HepG2 (cell line): ENCODE measurements around the gene DENND4C. TPM values are rescaled to one million over a fixed set of nuclear protein-coding genes. Genes with fewer than 3 reads are reported as not detected.
A peak's percentile ranks its signal among the peaks of the same experiment; 100 is the strongest.

Source experiments
- ARID5B ChIP-seq: IDR thresholded peaks from 2 replicates; pipeline ENCODE4 v1.4.0; 2020; ENCODE audit warnings: mild to moderate bottlenecking, missing genetic modification reagents
- ATF7 ChIP-seq, 2 experiments: fragments of 450-650 bp in 1 of 2; sonication (generic) in 1 of 2; formaldehyde crosslinking in 1 of 2; IDR thresholded peaks; 2 replicates each; pipeline versions ENCODE4 v1.4.0 to v1.6.1; 2016 to 2020; ENCODE audit warnings: antibody characterized with exemption in 1 of 2, mild to moderate bottlenecking in 1 of 2, missing genetic modification reagents in 1 of 2
- EED ChIP-seq: sonication (generic); formaldehyde crosslinking; IDR thresholded peaks from 2 replicates; pipeline ENCODE4 v1.5.0; 2020; ENCODE audit warnings: mild to moderate bottlenecking, missing genetic modification reagents
- FOXP1 ChIP-seq, 2 experiments: fragments of 450-650 bp in 1 of 2; IDR thresholded peaks; 2 replicates each; pipeline ENCODE4 v1.6.1; 2017 to 2018; ENCODE audit warnings: antibody characterized with exemption in 1 of 2
- GATAD2A ChIP-seq: IDR thresholded peaks from 2 replicates; pipeline ENCODE4 v1.6.1; 2016
- HOXD1 ChIP-seq: sonication (generic); formaldehyde crosslinking; IDR thresholded peaks from 2 replicates; pipeline ENCODE4 v1.5.0; 2020; ENCODE audit warnings: missing genetic modification reagents
- IKZF1 ChIP-seq: fragments of 450-650 bp; IDR thresholded peaks from 2 replicates; pipeline ENCODE4 v1.7.1; 2016
- MATR3 ChIP-seq: sonication (generic); formaldehyde crosslinking; IDR thresholded peaks from 2 replicates; pipeline ENCODE4 v1.4.0; 2020; ENCODE audit warnings: missing genetic modification reagents
- NKX3-1 ChIP-seq: sonication (generic); formaldehyde crosslinking; IDR thresholded peaks from 2 replicates; pipeline ENCODE4 v1.5.0; 2020; ENCODE audit warnings: missing genetic modification reagents
- RXRB ChIP-seq: IDR thresholded peaks from 2 replicates; pipeline ENCODE4 v1.6.1; 2016; ENCODE audit warnings: borderline replicate concordance, missing genetic modification reagents, missing compliant biosample characterization
- ZBTB4 ChIP-seq: sonication (generic); formaldehyde crosslinking; IDR thresholded peaks from 2 replicates; pipeline ENCODE4 v1.4.0; 2020; ENCODE audit warnings: missing genetic modification reagents, mild to moderate bottlenecking, borderline replicate concordance
- ZFP90 ChIP-seq: sonication (generic); formaldehyde crosslinking; IDR thresholded peaks from 2 replicates; pipeline ENCODE4 v1.8.0; 2022; ENCODE audit warnings: missing genetic modification reagents, mild to moderate bottlenecking, inconsistent platforms, borderline replicate concordance
- ZNF781 ChIP-seq: sonication (generic); formaldehyde crosslinking; IDR thresholded peaks from 2 replicates; pipeline ENCODE4 v1.5.1; 2020; ENCODE audit warnings: borderline replicate concordance, mild to moderate bottlenecking, missing genetic modification reagents; ENCODE audit errors: not compliant biosample characterization
- polyA plus RNA-seq, 8 experiments: library from polyadenylated mRNA; depleted of rRNA in 3 of 8; stranded (reverse) in 7 of 8; unstranded in 1 of 8; fragments of >200 nt; fragmentation: Illumina TruSeq in 4 of 8; extraction: Trizol in 4 of 8; gene quantifications; 2 replicates each; pipeline versions ENCODE4 v1.2.1 to v1.2.3, GENCODE V29; 2011 to 2016; ENCODE audit warnings: low read depth in 4 of 8, missing spikeins in 1 of 8, mixed read lengths in 1 of 8; ENCODE audit not compliant: insufficient read depth in 1 of 8
- total RNA-seq, 5 experiments: library from RNA; depleted of rRNA; stranded (reverse); fragments of >200 nt; fragmentation: Illumina TruSeq; extraction: Trizol; gene quantifications; 2 replicates each; pipeline ENCODE4 v1.2.3, GENCODE V29; 2016; ENCODE audit warnings: low read depth in 1 of 5
- TF ChIP-seq, protein P1 (sequence below): IDR thresholded peaks from 2 replicates; pipeline ENCODE4 v1.6.1; 2012; ENCODE audit warnings: low read depth, low read length, improper control_type of control experiment
- TF ChIP-seq, protein P2 (sequence below): IDR thresholded peaks from 2 replicates; pipeline ENCODE4 v1.6.1; 2012; ENCODE audit warnings: inconsistent platforms

DENND4C gene
- total and polyA plus RNA-seq, 2 of the 13 experiments (the other 11 are each of a cell fraction or from before 2014, with no cell fraction given), result 19.1 to 27.2 TPM

DNA sequence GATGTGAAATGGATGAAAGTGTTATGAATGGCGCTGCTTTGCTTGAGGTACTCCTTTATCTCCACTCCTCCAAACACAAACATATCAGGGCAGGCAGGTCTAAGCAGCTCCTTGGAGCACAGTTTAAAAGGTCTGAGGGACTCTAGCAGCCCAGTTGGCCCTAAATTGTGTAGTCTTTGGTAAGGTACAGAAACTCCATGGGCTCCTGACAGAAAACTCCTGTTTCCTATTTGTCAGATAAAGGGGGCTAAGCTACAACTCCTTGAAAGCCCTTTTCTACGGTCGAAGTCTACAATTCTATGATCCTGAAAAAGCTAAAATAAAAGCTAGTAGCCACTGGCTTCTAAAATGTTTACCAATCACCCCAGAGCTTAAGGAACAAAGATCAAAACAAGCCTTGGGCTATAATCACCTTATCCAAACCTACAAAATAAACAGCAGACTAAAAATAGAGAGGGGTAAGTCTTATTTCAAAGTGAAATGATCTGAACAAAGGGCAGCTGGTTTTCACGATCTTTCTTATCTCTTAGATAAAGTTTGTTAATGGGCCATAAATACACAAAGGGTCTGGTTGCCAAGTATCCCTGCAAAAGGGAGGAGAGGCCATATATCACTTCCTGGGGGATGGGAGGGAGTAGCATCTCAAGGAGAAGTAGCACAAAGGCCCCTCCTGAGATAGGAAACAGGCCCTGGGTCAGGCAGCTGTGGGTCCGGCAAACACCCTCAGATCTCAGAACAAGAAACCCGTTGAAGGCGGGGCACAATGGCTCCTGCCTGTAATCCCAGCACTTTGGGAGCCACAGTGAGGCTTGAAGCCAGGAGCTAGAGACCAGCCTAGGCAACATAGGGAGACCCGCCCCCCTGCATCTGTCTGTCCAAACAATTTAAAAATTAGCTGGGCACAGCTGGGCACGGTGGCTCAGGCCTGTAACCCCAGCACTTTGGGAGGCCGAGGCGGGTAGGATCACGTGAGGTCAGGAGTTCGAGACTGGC is 28.3 kb upstream of the DENND4C start (continued):
- TF ChIP-seq, protein P1, sequence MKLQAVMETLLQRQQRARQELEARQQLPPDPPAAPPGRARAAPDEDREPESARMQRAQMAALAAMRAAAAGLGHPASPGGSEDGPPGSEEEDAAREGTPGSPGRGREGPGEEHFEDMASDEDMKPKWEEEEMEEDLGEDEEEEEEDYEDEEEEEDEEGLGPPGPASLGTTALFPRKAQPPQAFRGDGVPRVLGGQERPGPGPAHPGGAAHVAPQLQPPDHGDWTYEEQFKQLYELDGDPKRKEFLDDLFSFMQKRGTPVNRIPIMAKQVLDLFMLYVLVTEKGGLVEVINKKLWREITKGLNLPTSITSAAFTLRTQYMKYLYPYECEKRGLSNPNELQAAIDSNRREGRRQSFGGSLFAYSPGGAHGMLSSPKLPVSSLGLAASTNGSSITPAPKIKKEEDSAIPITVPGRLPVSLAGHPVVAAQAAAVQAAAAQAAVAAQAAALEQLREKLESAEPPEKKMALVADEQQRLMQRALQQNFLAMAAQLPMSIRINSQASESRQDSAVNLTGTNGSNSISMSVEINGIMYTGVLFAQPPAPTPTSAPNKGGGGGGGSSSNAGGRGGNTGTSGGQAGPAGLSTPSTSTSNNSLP, result peak; percentile 94
- TF ChIP-seq ARID5B (peak; percentile 93), IKZF1 (no peak), ZBTB4 (CRISPR knock-in tag) (no peak), MATR3 (CRISPR knock-in tag) (no peak), EED (CRISPR knock-in tag) (no peak), HOXD1 (CRISPR knock-in tag) (peak; percentile 74), ZFP90 (0 out of 2 replicates have a peak, but pooled peaks have one; percentile 16), FOXP1 (IDR thresholded peaks at IDR 0.05) (peak; percentile 70), FOXP1 (CRISPR knock-in tag; IDR thresholded peaks at IDR 0.05) (peak; percentile 92), ZNF781 (CRISPR knock-in tag) (peak; percentile 54), GATAD2A (CRISPR knock-in tag) (peak; percentile 84; the same call in 1 of the 2 replicates), ATF7 (IDR thresholded peaks at IDR 0.05) (no peak), ATF7 (CRISPR knock-in tag; IDR thresholded peaks at IDR 0.05) (no peak), RXRB (peak; percentile 89), NKX3-1 (0 out of 2 replicates have a peak, but pooled peaks have one; percentile 30)
- TF ChIP-seq, protein P2, sequence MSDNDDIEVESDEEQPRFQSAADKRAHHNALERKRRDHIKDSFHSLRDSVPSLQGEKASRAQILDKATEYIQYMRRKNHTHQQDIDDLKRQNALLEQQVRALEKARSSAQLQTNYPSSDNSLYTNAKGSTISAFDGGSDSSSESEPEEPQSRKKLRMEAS, result peak; percentile 46; the same call in 1 of the 2 replicates
